Mesothelial cell of epicardium (in vitro differentiated cells): ENCODE results near the gene ZNF492. TPM values are rescaled to one million over a fixed set of nuclear protein-coding genes. Genes with fewer than 3 reads are reported as not detected.

Experiments used
- DNase-seq, 2 experiments: peaks; one replicate each; pipeline ENCODE4 v3.0.0; 2021; ENCODE audit warnings: low spot score in 2 of 2; ENCODE audit not compliant: unreplicated experiment in 2 of 2
- H3K27ac Mint-ChIP-seq: 2 replicates; pipeline ENCODE4 v1.8.0; 2021; ENCODE audit warnings: mixed read lengths
- H3K27me3 Mint-ChIP-seq: 2 replicates; pipeline ENCODE4 v1.8.0; 2021; ENCODE audit warnings: low read depth, mixed read lengths
- H3K36me3 Mint-ChIP-seq: 2 replicates; pipeline ENCODE4 v1.8.0; 2021; ENCODE audit warnings: mixed read lengths
- H3K4me1 Mint-ChIP-seq: 2 replicates; pipeline ENCODE4 v1.8.0; 2021; ENCODE audit warnings: mixed read lengths
- H3K4me3 Mint-ChIP-seq: 2 replicates; pipeline ENCODE4 v1.8.0; 2021; ENCODE audit warnings: mild to moderate bottlenecking, moderate library complexity, mixed read lengths
- H3K9me3 Mint-ChIP-seq: 2 replicates; pipeline ENCODE4 v1.8.0; 2021; ENCODE audit warnings: mixed read lengths
- CTCF ChIP-seq: fragments of 200-600 bp; sonication (generic); IDR thresholded peaks from one replicate; pipeline ENCODE4 v1.5.0; 2021; ENCODE audit warnings: antibody characterized with exemption; ENCODE audit not compliant: unreplicated experiment
- total RNA-seq: library from RNA; stranded (reverse); gene quantifications from 3 replicates; pipeline ENCODE4 v1.2.1, GENCODE V29; 2021

ZNF492 gene
- total RNA-seq, 1 donor from 2014 or later: not detected

- Mint-ChIP-seq H3K4me1 (no peaks in the 10 kb centered on the region), H3K27me3 (no peaks in the 10 kb centered on the region), H3K36me3 (no peaks in the 10 kb centered on the region), H3K27ac (no peak overlapping the region), H3K9me3 (peaks cover 35% of the 10 kb centered on the region), H3K4me3 (no peak overlapping the region)
- no peak for TF ChIP-seq CTCF
- no peak for DNase-seq
These were observed 74.9 kb downstream of the ZNF492 start for GRCh38 chr19:22708983-22709382.

Other genes with a start within 250 kb of the ZNF492 start
- not detected in 3 replicates for gene ZNF98, start 212.0 kb upstream of the ZNF492 start, total RNA-seq
- gene ZNF99, start 149.8 kb downstream of the ZNF492 start, total RNA-seq: not detected in 3 replicates
- gene ZNF723, start 198.0 kb downstream of the ZNF492 start, total RNA-seq: not detected in 3 replicates